T47D (cell line): ENCODE results near the gene APOE.
"Not testable (repeated sequence)": the region's sequence is repeated elsewhere in the genome, so short reads cannot be mapped to it uniquely, and the experiment has no call there.

Experiments
- DNase-seq, 2 experiments: peaks; one replicate each; pipeline versions ENCODE4 v3.0.0 to v3.0.0-alpha.2; 2011 to 2012; ENCODE audit warnings: low read depth in 1 of 2, low spot score in 1 of 2
- JUND ChIP-seq: IDR thresholded peaks from 2 replicates; pipeline ENCODE4 v1.6.1; 2012; ENCODE audit warnings: low read depth
- in situ Hi-C: cut with HindIII; loops from 2 replicates; pipeline ENCODE4 v1.10.0; 2016; ENCODE audit warnings: low sequenced_read_pairs, low pct_unique_long_range_greater_than_20kb

The APOE gene

GRCh38 chr19:44875666-44876451 lies 29.7 kb upstream of the APOE start:
- TF ChIP-seq JUND: no peak
- DNase-seq: no peak
- in situ Hi-C loops: no loop called here

GRCh38 chr19:44876930-44877535 lies 28.6 kb upstream of the APOE start:
- TF ChIP-seq JUND: no peak
- in situ Hi-C loops: no loop called here
- DNase-seq: no peak

- peak; percentile 23 to 90 for DNase-seq
- no peak for TF ChIP-seq JUND
- in situ Hi-C loops: no loop called here
Measured at GRCh38 chr19:44878120-44878865, 27.3 kb upstream of the APOE start.

- no peak for TF ChIP-seq JUND
- no peak for DNase-seq
- in situ Hi-C loops: no loop called here
Measured at GRCh38 chr19:44879309-44880065, 26.1 kb upstream of the APOE start.

GRCh38 chr19:44882063-44882462 lies 23.5 kb upstream of the APOE start:
- in situ Hi-C loops: no loop called here
- no peak for TF ChIP-seq JUND
- DNase-seq: no peak

- in situ Hi-C loops, DNase-seq: not testable (repeated sequence)
Measured at GRCh38 chr19:44882619-44883397, 22.8 kb upstream of the APOE start.

GRCh38 chr19:44883922-44884321 lies 21.7 kb upstream of the APOE start:
- peak in 1 of 2 experiments; percentile 67 for DNase-seq
- in situ Hi-C loops: no loop called here

GRCh38 chr19:44884566-44884965 lies 21.0 kb upstream of the APOE start:
- TF ChIP-seq JUND: no peak
- in situ Hi-C loops: no loop called here
- no peak for DNase-seq

More at GRCh38 chr19:44883922-44884321, 21.7 kb upstream of the APOE start:
- TF ChIP-seq JUND: no peak

- in situ Hi-C loops: no loop called here
- TF ChIP-seq JUND: no peak
Measured at GRCh38 chr19:44886141-44886540, 19.5 kb upstream of the APOE start.

GRCh38 chr19:44887648-44888047 lies 17.9 kb upstream of the APOE start:
- no peak for TF ChIP-seq JUND
- no peak for DNase-seq
- in situ Hi-C loops: no loop called here

More at GRCh38 chr19:44886141-44886540, 19.5 kb upstream of the APOE start:
- no peak for DNase-seq

GRCh38 chr19:44888335-44888734 lies 17.3 kb upstream of the APOE start:
- in situ Hi-C loops, DNase-seq: not testable (repeated sequence)
